Right renal pelvis (tissue), 4 donors: ENCODE data around the gene SDE2. TPM values are rescaled to one million over a fixed set of nuclear protein-coding genes. Genes with fewer than 3 reads are reported as not detected.

Experiments used
- DNase-seq, 4 donors: peaks; one replicate each; pipeline ENCODE4 v3.0.0-alpha.2; 2013; ENCODE audit warnings: low read depth in 4 of 4, low spot score in 3 of 4, missing footprints in 1 of 4
- polyA plus RNA-seq, 4 donors: library from polyadenylated mRNA; unstranded; fragments of 120-200 nt; gene quantifications; one replicate each; pipeline ENCODE4 v1.2.1, GENCODE V29; 2013; ENCODE audit not compliant: insufficient read length in 4 of 4

SDE2 gene
- 10 to 100 TPM; 21.6 to 27.9 (median 26.1) TPM for polyA plus RNA-seq

DNA sequence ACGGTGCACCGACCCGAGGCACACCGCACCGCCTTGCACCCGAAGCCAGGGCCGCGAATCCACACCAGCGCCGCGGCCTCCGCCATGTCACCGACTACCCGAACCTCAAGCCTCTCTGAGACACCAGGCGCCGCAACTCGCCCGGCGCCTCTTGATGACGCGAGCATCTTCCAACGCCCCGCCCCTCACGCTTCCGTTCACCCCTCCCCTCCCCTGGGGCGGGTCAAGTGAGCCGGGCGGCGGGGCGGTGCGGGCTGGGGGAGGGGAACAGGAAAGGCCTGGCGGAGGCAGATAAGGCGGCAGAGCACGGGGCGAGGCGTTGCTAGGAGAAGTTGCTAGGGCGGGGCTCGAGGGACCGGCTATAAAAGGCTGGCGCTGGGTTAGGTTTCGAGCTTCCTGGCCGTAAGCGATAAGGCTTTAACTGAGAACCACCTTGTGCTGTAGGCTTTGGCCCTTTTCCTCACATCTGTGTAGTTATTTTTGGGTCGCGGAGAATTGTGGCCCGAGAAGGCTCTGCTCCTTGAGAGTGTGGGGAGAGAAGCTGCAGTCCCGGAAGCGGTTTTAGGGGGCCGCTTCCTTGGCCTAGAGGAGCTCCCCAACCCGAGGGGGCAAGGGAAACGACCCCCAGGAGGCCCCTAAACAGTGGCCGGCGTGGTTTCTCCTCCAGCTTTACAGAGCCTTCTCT, at the start of gene SDE2:
TSS of gene SDE2 (minus strand) at position 117 of the 685 bp plus-strand sequence. CDS start at position 86, 31 bp downstream.
- DNase-seq, result peak; percentile 97 to 98 (median 98)

DNA sequence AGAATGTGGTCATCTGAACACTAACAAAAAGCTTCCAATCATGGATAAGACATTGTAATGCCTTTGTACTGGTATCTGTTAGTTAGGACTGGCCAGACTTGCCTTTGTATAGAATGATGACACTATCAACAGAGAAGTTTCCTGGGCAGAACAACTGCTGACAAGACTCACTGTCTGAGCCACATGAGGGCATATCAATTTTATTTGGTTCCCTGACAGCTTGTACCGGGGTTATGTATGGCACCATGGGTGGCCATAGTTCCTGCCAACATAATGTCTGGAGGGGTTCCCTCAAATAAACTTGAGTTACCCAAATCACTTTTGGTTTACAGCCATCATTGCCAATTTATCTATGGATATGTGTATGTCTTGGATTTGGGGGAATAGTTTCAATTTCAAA, 49.7 kb upstream of the SDE2 start:
- no peak for DNase-seq

DNA sequence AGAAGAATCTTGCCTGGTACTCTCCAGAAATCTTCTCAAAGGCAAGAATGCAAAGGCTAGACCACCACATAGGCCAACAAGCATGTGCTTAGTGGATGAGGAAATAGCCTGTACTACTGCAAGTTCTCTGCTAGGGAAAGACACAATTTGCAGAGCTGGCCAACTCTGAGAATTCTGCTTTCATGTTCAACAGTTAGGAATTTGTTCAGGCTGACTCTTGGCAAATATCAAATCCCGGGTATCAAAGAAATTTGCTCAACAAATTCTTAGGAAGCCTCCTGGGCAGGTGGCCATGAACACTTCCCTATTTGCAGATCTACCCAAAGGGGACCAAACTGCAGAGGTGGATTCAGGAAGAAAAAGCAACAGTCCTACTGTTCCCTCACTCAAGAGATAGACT, 48.4 kb upstream of the SDE2 start:
- no peak for DNase-seq

DNA sequence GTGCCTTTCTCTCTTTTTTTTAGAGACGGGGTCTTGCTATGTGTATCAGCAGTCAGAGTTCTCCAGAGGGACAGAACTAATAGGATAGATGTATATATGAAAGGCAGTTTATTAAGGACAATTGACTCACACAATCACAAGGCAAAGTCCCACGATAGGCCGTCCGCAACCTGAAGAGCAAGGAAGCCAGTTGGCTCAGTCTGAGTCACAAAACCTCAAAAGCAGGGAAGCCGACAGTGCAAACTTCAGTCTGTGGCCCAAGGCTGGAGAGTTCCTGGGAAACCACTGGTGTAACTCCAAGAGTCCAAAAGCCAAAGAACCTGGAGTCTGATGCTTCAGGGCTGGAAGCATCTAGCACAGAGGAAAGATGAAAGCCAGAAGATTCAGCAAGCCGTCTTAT, 47.1 kb upstream of the SDE2 start:
- no peak for DNase-seq

DNA sequence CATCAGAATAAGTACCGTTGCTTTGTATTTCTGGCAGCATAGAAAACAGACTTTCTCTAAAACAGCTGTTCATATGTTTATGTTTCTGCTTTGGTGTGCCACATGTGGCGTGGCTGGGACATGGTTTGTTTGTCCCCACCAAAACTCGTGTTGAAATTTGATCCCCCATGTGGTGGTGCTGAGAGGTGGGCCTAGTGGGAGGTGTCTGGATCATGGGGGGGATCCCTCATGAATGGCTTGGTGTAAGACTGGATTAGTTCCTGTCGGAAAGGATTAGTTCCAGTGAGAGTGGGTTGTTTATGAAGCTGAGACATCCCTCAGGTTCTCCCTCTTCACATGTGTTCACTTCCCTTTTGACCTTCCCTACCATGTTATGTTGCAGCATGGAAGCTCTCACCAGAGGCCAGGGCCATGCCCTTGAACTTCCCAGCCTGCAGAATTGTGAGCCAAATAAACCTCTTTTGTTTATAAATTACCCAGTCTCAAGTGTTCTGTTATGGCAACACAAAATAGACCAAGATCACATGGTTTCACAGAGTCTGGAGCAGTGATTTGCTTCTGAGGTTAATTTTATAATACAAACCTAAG, 45.5 kb upstream of the SDE2 start:
- no peak for DNase-seq

DNA sequence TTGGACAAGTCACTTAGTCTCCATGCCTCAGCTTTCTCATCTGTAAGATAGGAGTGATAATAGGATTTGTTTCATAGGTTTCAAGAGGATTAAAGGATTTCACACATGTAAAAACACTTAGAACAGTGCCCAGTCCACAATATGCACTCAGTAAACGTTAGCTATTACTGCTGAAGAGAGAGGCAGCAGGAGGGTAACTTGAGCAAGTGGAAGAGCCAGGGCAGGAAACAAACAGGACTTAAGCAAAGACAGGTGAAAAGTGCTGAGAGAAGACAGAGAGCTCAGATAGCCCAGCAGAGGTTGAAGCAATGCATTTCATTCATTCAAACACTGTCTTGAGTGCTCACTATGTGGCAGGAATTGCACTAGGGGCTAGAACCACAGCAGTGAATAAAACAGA, 42.3 kb upstream of the SDE2 start:
- DNase-seq, result no peak

DNA sequence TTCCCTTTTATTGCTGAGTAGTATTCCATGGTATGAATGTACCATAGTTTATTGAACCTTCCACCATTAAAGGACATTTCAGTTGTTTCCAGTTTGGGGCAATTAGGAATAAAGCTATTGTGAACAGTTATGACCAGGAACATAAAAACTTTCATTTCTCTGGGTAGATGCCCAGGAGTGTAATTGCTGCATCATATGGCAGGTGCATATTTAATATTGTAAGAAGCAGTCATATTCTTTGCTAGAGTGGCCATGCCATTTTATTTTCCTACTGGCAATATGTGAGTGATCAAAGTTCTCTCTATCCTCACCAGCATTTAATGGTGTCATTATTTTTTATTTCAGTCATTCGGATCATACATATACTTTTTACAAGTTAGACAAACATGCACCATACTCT, 39.5 kb upstream of the SDE2 start:
- no peak for DNase-seq

DNA sequence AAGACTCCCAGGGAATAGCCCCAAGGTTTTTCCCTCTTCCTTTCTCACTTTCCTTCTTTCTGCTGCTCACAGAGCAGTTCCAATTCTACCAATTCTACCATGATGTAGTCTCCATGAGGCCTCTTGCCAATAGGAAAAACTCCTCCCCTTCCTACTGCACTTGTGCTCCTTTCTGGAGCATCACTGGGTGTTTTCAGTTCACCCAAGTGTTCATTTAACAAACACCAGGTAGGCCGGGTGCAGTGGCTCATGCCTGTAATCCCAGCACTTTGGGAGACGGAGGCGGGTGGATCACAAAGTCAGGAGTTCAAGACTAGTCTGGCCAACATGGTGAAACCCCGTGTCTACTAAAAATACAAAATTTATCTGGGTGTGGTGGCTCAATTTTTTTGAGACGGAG, 36.8 kb upstream of the SDE2 start:
- no peak for DNase-seq

DNA sequence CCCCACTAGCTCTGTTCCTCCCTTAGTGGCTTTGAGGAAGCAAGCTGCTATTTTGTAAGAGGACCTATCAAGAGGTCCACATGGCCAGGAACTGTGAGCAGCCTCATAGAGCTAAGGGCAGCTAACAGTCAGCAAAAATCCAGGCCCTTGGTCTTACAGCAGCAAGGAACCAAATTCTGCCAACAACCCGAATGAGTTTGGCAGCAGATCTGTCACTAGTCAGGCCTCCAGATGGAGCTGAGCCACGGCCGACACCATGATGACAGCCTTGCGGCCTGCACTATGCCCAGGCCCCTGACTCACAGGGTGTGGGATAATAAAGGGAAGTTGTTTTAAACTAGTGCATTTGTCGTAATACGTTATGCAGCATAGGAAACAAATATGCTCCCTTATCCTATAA, 35.3 kb upstream of the SDE2 start:
- DNase-seq, result no peak

DNA sequence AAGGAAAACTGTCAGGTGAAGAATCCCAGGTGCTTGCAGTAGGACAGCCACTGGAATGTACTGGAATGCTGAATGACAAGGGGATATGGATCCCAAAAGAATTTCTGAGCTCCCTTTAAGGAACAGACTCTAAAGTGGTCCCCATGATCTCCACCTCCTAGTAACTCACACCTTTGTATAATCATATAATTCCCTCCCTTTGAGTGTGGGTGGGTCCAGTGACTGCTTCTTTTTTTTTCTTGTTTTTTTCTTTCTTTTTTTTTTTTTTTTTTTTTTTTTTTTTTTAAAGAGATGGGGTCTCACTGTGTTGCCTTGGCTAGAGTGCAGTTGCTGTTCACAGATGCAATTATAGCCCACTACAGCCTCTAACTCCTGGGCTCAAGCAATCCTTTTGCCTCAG, 34.8 kb upstream of the SDE2 start:
- DNase-seq, result no peak

DNA sequence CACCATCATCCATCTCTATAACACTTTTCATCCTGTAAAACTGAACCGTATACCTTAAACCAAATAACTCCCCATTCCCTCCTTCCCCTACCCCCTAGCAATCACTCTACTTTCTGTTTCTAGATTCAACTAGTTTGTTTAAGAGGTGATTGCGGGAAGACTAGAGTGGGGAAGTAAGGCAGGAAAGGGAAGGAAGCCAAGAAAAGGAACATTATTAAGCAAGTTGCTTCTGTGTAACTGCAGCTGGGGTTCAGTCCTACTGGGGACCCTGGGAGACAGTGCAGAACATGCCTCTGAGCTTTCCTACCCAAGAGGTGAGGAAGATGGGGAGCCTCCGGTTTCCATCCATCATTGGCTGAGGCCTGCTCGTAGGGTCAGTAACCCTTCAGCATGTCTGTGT, 34.4 kb upstream of the SDE2 start:
- DNase-seq, result no peak

DNA sequence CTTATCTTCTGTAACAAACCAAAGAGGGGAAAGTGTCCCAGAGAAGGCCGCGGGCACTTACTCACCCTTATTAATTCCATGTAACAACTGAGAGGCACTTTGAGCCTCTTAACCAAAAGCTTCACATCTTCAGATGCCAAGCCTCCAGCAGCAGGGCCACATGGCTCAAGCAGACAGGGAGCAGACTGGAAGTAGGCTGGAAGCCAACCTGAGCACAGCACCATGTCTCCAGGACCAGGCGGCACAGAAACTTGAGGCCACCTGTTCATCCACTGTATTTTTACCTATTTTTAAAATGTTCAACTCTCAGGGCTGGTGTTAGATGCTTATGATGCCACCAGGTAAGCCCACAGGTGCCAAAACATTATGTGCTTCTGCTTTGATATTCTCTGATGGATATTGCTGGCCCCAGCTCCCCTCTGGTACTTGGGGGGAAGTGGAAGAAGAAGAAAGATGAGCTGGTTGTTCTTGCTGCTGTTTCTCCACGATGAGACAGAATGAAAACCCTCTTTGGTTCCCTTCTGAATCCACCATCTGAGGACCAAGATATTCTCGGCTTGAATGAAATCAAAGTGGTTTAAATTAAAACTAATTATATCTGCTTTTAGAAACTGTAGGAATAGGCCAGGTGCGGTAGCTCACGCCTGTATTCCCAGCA, 30.6 kb upstream of the SDE2 start:
- DNase-seq, result no peak

DNA sequence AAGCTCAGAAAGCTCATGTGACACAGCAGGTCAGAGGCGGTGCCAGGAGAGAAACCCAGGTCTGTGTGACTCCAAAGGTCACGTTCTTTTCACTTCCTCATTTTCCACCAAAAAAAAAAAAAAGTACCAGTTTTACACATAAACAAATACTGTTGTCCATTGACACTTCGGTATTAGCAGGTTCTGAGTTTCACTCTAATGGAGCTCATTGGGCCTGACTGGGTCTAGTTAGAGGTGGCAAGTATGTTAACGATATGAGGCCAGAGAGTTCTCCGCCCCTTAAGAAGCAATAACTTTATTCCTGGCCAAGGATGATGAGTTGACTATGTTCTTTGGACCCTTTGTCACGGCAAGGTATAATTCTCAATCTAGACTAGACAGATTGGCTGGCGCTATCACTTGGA, 30.0 kb upstream of the SDE2 start:
- no peak for DNase-seq

DNA sequence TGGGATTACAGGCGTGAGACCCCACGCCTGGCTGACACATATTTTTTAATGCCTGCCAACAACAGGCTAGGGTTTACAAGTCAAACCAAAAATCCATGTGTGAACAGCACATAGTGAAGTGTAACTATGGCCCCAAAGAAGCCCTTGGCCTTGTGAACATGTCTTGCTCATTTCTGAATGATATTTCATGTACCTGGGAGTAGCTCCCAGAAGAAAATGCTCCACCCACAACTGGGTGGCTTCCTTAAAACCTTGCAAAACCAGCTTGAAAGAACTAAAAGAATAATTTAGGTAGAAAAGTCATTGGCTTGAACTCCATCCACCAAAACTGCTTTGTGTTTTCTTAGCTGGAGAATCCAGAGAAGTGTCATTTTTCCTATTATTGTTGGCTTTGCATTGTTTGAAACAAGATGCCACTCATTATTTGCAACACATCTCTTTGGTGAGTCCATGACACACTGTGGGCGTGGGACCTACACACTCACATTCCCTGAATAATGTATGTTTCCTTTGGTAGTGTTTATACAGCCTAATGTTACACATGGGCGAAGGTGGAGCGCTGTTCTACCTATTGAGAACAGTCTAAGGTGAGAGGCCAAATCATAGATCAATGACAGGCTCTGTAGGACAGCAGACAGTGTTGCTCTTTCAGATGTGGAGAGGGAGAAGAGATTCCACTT, 28.5 kb upstream of the SDE2 start:
- DNase-seq, result no peak

DNA sequence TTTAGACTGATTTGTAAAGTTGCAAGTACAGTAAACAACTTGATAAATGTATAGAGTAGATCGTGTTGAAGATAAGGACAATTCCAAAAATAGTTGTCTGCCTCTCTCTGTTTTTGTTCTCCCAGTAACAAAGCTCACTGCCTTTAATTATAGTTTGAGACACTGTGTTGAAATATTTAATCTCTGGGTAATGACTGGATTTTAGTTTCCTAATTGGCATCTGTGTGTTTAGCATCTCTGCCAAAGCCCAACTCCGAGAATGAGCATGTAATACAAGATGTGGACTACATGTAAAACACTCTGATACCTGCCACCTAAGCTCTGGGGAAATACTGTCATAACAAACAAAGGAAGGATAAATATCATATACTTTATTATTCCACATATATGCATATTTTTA, 27.7 kb upstream of the SDE2 start:
- no peak for DNase-seq

DNA sequence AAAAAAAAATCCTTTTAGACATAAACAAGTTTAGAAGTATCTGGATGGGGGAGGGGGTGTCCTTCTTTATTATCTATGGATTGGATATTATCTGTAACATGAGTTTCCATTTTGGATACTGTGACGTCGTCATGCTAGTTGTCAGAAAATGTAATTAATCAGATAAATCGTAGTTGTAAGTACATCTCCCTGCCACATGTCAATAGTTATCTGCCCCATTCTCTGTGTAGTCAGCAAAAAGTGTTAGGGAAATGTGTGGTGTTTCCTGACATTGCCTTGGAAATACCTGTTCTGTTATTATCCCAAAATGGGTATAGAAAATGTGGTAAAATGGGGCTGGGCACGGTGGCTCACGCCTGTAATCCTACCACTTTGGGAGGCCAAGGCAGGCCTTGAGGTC, 24.6 kb upstream of the SDE2 start:
- no peak for DNase-seq

DNA sequence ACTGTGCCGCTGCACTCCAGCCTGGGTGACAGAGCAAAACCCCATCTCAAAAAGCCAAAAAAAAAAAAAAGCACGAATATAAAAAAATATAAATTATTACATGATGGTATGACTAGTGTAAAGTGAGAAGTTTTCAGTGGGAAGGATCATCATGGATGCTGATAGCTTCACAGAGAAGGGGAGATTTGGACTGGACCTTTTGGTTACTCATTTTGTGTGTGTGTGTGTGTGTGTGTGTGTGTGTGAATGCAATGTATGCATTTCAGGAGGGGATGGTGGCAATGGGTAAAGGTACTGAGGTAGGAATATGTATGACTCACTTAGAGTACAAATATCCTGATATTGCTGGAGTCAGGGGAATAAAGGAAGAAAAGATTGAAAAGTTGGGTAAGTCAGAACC, 22.7 kb upstream of the SDE2 start:
- no peak for DNase-seq

DNA sequence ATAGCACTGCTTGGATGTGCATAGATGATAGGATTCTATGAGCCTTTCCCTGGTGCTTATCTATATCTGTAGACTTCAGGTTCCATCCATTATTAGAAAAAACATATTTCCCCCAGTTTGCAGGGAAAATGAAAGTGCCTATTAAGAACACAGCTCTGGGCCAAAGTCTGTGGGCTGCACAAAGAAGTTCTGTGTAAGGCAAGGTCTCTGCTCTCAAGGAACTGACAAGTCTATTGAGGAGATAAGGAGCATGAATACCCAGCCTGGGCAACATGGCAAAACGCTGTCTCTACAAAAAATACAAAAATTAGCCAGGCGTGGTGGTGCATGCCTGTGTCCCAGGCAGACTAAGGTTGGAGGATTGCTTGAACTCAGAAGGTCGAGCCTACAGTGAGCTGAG, 22.3 kb upstream of the SDE2 start:
- no peak for DNase-seq

DNA sequence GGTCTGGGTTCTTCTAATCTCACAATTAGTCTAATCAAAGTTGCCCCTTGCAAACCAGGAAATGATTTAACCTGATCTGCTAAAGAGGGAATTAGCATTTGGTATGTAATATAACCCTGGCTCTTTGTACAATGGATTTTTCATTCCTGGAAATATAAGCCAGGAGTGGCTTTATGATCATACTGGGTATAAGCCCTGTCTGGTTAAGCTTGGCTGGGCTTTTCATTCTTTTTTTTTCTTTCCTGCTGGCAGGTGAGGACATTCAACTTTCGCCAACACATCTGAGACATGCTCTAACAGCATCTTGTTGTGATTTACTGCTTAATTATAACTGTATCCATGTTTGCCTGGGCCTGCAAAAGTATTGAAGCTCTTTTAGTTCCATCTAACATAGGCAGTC, 20.4 kb upstream of the SDE2 start:
- DNase-seq, result no peak

DNA sequence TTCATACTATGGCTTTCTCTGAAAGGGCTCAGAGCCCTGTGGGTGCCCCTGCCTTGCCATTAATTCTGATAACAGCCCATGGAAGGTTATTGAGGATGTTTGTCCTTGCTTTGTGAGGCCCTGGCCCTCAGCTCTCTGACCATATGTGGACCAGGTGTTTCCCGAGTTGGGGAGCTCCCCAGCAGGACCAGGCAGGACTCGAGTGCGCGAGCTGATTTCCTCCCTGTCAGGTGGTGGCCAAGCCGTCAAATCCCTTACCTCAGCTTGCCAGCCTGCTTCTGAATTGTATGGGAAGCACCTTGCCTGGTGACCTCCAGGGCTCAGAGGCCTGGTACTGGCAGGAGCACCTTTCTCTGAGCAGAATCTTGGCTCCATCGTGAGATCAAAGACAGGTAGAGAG, 17.9 kb upstream of the SDE2 start:
- DNase-seq, result no peak

DNA sequence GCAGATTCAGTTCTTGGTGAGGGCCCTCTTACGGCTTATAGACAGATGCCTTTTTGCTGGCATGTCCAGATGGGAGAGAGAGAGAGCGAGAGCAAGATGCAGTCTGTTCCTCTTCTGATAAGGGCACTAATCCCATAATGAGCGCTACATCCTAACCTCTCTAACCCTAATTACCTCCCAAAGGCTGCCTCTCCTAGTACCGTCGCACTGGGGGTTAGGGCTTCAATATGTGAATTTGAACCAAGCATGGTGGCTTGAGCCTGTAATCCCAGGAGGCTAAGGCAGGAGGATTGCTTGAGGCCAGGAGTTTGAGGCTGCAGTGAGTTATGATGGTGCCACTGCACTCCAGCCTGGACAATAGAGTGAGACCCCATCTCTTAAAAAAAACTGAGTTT, 10.5 kb upstream of the SDE2 start:
- DNase-seq, result no peak
